Ecto neural progenitor cell (in vitro differentiated cells): ENCODE data around the gene ZYG11B.
"Not testable (repeated sequence)": the region's sequence is repeated elsewhere in the genome, so short reads cannot be mapped to it uniquely, and the experiment has no call there.

Source experiments
- DNase-seq: peaks from one replicate; pipeline ENCODE4 v3.0.0-alpha.2; 2018; ENCODE audit warnings: low spot score

ZYG11B gene

DNA sequence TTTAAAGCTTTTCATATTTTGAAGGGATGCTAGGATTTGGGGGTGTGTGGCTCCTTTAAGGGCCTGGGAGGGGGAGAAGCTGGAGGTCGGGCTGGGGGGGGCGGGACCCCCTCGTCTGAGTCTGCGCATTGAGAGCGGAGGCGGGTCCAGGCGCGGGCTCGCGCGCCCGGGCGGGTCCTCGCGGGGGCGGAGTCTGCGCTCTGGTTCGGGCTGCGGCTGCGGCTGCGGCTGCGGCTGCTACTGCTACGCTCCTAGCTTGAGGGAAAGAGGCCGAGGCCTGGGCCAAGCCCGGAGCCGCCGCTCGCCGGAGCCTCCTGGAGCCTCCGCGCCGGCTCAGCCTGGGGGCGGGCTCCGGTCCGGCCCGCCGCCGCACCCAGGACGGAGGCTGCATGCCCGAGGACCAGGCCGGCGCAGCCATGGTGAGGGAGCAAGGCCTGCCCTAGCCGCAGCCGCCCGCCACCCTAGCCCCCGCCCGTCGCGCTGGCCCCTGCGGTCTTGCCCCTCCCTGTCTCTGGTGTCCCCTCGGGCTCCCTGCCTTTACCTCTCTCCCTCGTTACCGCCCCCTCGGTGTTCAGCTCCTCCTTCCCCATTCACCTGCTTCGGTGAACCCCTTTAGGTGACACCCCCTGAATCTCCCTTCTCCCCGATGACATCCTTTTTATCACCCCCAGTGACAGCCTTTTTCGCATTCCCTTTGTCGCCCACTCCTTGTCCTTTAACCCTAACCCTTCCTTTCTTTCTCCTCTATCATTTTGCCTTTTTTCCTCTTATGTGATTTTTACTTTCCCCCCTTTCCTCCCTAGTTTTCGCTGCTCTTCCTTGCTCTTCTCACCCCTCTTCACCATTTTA, at the start of gene ZYG11B:
Gene ZYG11B (plus strand): TSS at position 189 of the 849 bp plus-strand sequence. CDS start 201 bp downstream, at position 390.
- DNase-seq = peak; percentile 96

- DNase-seq = no peak
These were observed 49.0 kb upstream of the ZYG11B start for GRCh38 chr1:52677076-52677806.

- no peak for DNase-seq
These were observed 47.2 kb upstream of the ZYG11B start for GRCh38 chr1:52679048-52679447.

DNA sequence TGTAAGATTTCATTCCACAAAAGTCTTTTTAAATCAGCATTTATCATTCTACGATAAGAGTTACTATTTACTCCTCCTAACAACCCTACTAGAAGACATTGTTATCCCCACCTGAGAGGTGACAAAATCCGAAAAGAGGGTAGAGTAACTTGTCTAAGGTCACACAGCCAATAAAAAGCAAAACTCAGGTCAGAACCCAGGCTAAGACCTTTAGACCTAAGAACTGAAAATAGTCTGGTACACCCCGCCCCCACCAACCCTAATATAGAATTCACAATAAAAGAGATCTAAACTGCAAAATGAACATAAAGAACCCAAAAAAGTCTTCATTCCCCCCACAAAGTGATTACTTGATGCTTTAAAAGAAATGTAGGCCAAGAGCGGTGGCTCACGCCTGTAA, 46.8 kb upstream of the ZYG11B start:
- DNase-seq = no peak

DNA sequence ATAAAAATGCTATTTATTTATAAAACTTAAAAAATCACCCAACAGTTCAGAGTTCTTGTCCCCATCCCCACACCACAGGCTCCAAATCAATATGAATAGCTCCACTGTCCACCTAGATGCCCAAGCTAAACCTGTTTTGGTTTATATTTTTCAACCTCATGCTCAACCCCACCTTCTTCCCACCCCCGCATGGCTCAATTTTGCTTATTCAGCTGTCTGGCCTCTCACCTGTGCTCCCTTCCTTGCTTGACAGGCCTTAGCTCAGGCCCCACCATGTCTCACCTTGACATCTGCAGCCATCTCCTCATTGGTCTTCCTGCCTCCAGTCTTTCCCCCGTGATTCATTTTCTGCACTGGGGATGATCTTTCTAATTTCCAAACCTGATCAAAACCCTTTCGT, 45.9 kb upstream of the ZYG11B start:
- no peak for DNase-seq

DNA sequence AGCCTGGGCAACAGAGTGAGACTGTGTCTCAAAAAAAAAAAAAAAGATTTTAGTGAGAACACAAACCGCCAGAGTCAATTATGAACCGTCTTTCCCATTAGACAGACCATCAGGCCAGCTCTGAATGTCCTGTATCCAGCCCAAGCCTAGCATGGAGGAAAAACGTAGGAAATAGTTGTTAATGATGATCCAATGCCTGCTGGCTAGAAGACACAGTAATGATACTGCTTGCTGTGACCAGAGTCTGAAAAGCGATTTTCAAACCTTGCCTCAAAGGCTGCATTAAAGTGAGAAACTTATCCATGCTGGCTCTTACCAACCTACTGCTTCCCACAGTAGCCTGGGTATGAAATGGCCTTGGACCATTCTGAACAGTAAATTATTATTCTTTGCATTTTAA, 45.1 kb upstream of the ZYG11B start:
- DNase-seq = no peak

DNA sequence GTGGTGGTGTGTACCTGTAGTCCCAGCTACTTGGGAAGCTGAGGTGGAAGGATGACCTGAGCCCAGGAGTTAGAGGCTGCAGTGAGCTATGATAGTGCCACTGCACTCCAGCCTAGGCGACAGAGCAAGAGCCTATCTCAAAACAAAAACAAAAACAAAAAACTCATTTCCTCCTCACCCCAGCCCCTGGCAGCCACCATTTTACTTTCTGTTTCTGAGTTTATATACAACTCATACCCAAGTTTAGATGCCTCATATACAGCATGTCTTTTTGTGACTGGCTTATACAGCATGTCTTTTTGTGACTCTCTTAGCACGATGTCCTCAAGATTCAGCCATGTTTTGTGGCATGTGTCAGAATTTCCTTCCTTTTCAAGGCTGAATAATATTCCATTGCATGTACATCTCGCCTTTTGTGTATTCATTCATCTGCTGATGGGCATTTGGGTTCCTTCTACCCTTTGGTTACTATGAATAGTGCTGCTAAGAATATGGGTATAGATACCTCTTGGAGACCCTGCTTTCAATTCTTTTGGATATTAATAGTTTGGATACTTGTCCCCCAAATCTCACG, 42.8 kb upstream of the ZYG11B start:
- no peak for DNase-seq

GRCh38 chr1:52684545-52684944, 41.7 kb upstream of the ZYG11B start:
- no peak for DNase-seq

DNA sequence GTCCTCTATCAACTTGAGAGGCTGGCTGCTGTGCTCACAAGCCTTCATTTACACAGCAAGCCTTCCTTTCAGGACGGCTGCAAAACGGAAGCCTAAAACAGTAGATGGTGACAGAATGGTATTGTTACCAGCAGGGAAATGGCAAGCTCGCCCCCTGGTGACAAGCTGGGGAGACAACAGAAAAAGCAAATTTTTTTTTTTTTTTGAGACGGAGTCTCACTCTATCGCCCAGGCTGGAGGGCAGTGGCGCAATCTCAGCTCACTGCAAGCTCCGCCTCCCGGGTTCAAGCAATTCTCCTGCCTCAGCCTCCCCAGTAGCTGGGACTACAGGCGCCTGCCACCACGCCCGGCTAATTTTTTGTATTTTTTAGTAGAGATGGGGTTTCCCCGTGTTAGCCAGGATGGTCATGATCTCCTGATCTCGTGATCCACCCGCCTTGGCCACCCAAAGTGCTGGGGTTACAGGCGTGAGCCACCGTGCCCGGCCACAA, 39.9 kb upstream of the ZYG11B start:
- DNase-seq = peak; percentile 75

DNA sequence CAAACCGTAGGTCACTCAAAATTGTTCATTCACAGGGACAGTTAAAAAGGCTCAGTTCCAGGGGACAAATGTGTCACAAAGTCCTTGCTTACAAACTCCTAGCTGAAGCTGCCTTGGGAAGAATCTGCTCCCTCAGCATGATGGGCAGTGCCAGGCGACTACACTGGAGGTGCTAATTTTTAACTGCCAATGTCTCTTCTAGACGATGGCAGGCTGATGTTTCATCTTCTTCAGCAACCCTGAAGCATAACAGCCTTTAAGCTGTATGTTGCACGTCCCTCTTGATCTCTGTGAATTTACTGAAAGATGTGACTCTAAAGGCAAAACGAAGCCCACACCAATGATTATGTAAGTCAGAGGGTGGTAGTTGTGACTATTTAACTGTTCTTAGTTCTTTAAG, 39.4 kb upstream of the ZYG11B start:
- no peak for DNase-seq

GRCh38 chr1:52691821-52692220, 34.4 kb upstream of the ZYG11B start:
- DNase-seq = no peak

DNA sequence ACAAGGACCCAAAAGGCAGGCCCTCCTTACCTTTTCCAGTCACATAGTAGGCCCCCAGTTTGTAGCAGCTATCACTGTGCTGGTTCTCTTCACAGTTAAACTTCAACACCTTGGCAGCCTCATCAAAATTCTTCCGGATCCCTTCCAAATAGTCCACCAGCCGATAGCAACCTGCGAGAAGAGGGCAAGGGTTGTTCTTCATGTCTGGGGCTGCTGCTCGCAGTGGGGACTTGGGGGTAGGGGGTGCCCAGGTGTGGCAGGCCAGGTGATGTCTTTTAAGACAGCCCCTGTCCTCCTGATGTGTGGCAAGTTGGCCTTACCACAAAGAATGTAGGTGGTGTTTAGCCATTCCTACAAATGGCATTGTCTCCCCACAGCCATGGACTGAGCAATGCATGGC, 33.6 kb upstream of the ZYG11B start:
- no peak for DNase-seq

GRCh38 chr1:52693351-52693750, 32.9 kb upstream of the ZYG11B start:
- DNase-seq = not testable (repeated sequence)

DNA sequence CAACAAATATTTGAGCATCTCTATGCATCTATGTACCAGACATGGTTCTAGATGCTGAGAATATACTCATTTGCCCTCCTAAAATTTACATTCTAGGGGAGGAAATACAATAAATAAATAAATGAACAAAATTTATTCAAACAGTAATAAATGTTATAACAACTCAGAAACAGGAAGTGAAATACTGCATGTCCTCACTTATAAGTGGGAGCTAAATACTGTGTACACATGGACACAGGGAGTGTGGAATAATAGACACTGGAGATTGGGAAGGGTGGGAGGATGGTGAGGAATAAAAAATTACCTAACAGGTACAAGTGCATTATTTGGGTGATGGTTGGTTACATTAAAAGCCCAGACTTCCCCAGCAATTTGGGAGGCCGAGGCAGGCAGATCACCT, 32.4 kb upstream of the ZYG11B start:
- no peak for DNase-seq

DNA sequence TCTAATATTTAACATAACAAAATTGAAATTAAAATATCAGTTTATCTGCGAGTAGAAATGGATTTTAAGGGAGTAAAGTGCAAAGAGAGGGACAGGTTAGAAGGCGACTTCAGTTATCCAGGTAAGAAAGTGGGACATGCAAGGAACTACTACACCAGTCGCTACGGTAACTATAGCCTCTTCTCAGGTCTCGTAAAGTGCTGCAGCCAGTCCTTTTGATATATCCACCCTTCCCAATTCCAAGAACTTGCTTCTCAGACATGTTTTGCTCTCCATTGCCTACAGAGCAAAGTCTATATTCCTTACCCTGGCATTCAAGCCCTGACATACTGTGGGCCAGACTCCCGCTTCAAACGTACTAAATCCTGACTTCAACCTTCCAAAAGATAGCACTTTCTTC, 30.6 kb upstream of the ZYG11B start:
- no peak for DNase-seq

GRCh38 chr1:52697795-52698674, 28.2 kb upstream of the ZYG11B start, which contains the start of gene COA7:
TSS of gene COA7 (minus strand) at chr1:52698347. CDS start at chr1:52698326, 21 bp downstream.
- peak; percentile 85 for DNase-seq

GRCh38 chr1:52702886-52703787, 23.1 kb upstream of the ZYG11B start:
- peak; percentile 92 for DNase-seq

- DNase-seq = no peak
These were observed 20.1 kb upstream of the ZYG11B start for GRCh38 chr1:52706136-52706670.

DNA sequence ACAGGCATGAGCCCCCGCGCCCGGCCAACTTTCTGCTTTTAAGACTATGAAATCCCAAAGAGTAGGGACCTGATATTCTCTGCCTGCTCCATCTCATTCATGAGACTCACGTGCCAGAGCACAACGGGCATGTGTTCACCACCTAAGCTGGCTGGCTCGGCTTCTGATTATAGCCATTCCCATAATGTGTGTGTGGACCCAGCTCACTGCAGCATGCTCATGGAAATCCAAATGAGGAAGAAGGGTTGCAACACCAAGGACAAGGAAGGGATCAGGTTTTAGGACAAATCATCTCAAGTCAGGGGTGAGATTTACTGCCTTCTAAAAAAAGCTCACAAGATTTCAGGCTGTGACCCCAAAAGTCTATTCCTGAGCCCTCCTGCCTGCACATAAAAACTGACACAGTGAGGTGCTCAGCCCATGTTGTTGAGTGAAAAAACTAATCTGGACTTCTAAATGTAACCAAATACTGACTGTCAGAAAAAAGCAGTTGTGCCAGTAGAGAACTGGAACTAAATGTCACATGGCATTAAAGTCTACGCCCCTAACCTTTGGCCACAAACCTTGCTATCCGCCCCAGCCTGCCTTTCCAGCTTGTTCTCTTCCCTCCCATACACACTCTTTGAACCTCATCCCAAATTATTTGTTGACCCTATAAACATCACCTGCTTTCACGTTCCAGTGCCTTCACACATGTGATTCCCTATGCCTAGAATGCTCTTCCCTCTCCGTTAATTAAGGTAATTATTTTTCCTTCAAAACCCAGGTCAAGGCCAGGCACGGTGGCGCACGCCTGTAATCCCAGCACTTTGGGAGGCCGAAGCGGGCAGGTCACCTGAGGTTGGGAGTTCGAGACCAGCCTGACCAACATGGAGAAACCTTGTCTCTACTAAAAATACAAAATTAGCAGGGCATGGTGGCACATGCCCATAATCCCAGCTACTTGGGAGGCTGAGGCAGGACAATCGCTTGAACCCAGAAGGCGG, 19.0 kb upstream of the ZYG11B start:
- no peak for DNase-seq
